Testis (tissue), 2 donors: ENCODE data around the gene TSC22D2.

ENCODE experiments used
- CTCF ChIP-seq, 3 experiments: fragments of 450-650 bp in 2 of 3; fragments of 200-600 bp in 1 of 3; sonication (generic) in 1 of 3; IDR thresholded peaks; one replicate each; pipeline ENCODE4 v1.5.1; 2016 to 2019; ENCODE audit warnings: antibody characterized with exemption in 3 of 3, mild to moderate bottlenecking in 2 of 3, moderate library complexity in 1 of 3
- POLR2A ChIP-seq: fragments of 450-650 bp; IDR thresholded peaks from one replicate; pipeline ENCODE4 v1.6.1; 2017; ENCODE audit warnings: antibody characterized with exemption, mild to moderate bottlenecking, moderate library complexity

GRCh38 chr3:150402217-150402616, 5.9 kb upstream of the TSC22D2 start:
- TF ChIP-seq POLR2A (no peak), CTCF (IDR thresholded peaks at IDR 0.05) (no peak)
